Epithelial cell of esophagus (primary cell): ENCODE measurements around the gene SIGLEC9.
"Not testable (repeated sequence)": the region's sequence is repeated elsewhere in the genome, so short reads cannot be mapped to it uniquely, and the experiment has no call there.

ENCODE experiments used
- DNase-seq: peaks from one replicate; pipeline ENCODE4 v3.0.0; 2010; ENCODE audit warnings: low read depth
- H3K4me3 ChIP-seq: 2 replicates; pipeline ENCODE4 v1.5.1; 2011; ENCODE audit warnings: mild to moderate bottlenecking, low read length, control low read depth
- CTCF ChIP-seq: IDR thresholded peaks from 2 replicates; pipeline ENCODE4 v1.5.1; 2011; ENCODE audit warnings: low read depth, mild to moderate bottlenecking, low read length, control low read depth, inconsistent platforms; ENCODE audit not compliant: insufficient read depth; ENCODE audit errors: missing control alignments

SIGLEC9 gene

DNA sequence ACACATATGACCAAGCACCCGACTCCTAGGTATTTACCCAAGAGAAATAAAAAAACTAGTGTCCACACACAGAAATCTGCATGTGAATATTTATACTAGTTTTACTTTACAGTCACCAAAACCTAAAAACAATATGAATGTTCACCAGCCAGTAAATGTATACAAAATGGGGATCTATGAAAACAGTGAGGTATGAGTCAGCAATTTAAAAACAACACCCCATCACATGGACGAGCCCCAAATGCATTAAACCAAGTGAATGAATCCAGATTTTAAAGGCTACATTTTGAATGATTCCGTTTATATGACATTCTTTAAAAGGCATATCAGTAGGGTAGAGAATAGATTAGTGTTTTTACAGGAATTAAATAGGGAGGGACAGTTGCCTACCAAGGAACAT, 39.5 kb downstream of the SIGLEC9 start:
- no peak for DNase-seq
- no peak for TF ChIP-seq CTCF

DNA sequence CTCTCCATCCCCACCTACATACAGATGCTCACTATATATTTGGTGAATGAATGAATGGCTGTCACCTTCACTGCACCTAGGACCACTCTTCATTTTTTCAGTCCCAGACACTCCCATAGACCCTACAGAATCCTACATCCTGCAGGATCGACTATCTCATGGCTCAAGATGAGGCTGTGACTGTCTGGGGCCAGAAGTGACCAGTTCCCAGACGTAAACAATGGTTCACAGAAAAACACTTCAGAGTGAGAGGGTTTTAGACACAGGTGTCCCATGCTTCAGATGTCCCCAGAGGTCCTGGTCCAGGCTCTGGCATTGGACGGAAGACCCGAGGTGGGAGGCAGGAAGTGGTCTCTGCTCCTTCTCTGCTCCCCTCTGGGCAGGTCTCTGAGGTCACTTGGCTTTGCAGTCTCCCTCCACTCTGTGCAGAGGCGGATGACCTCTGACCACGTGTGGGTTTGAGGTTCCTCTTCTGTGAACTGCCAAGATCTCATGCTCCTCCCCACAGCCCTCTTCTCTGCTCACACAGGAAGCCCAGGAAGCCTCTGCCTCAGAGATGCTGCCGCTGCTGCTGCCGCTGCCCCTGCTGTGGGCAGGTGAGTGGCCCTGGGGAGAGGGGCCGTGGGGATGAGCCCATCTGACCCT, 42.3 kb downstream of the SIGLEC9 start:
- DNase-seq = no peak
- TF ChIP-seq CTCF = no peak
- no peak overlapping the region for H3K4me3 ChIP-seq

More for the DNA sequence above, 39.5 kb downstream of the SIGLEC9 start:
- H3K4me3 ChIP-seq = no peak overlapping the region

DNA sequence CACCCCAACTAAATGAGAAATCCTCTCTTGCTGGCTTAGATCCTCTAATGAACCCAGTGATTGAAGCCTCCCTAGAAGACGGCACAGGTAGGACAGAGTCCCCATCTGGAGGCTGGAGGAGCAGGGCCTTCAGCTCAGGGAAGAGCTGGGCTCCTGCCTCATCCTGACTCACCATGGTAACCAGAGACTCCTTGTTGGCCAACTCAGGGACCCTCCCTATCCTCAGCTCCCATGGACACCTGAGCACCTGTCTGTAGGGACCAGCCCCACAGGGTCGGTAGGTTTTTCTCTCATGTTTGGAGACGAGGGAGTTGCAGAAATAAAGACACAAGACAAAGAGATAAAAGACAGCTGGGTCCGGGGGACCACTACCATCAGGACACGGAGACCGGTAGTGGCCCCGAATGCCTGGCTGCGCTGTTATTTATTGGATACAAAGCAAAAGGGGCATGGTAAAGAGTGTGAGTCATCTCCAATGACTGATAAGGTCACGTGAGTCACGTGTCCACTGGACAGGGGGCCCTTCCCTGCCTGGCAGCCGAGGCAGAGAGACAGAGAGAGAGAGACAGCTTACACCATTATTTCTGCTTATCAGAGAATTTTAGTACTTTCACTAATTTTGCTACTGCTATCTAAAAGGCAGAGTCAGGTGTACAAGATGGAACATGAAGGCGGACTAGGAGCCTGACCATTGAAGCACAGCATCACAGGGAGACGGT, 44.0 kb downstream of the SIGLEC9 start:
- no peak for DNase-seq
- H3K4me3 ChIP-seq = no peak overlapping the region
- TF ChIP-seq CTCF = no peak

GRCh38 chr19:51169283-51169918, 44.7 kb downstream of the SIGLEC9 start:
- H3K4me3 ChIP-seq = not testable (repeated sequence)
- TF ChIP-seq CTCF = peak; percentile 75
- DNase-seq = peak; percentile 46

DNA sequence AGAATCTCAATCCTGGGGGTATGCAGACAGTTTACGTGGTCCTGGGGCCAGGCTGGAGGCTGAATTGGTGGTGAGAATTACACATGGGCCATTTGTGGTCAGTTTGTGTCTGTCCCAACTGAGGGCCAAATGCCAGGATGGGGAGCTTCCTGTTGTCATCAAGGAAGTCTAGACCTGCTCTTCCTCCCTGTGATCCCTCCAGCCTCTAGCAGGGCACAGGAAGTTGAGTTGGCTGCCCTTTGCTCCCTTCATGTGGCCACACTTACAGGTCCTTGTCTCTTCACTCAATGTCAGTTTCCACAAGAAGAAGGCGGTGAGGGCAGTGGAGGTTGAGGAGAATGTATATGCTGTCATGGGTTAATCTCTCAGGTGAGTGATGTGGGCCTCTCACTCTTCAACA, 47.5 kb downstream of the SIGLEC9 start:
- no peak for TF ChIP-seq CTCF

GRCh38 chr19:51173681-51174080, 49.0 kb downstream of the SIGLEC9 start:
- H3K4me3 ChIP-seq = no peak overlapping the region
- TF ChIP-seq CTCF = no peak
- no peak for DNase-seq

More for the DNA sequence above, 47.5 kb downstream of the SIGLEC9 start:
- DNase-seq = no peak
- no peak overlapping the region for H3K4me3 ChIP-seq
